ENCODE data around the gene GRAP2. TPM values are rescaled to one million over a fixed set of nuclear protein-coding genes. Genes with fewer than 3 reads are reported as not detected.

The GRAP2 gene
- total and polyA plus RNA-seq, 2 of the 13 experiments (the other 11 are each of a cell fraction or from before 2014, with no cell fraction given), result 0.15 TPM; not detected in 1

DNA sequence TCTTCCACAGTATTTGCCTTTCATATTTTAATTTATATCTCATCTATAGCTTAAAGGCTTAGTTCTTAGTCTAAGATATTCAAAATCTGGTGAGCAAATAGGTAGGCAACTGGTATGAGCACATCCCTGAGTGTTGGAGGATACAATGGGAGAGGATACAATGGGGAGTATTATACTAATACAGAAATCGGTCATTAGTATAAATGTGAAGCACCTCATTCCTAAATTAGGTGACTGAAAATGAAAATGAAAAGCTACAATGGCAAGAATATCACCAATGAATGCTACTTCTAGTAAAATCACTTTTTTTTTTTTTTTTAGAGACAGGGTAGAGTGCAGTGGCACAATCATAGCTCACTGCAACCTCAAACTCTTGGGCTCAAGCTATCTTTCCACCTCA lies 28.3 kb upstream of the GRAP2 start:
- WGBS (ENCODE audit: low lambda C conversion rate), result 0% methylated on average over 1 of the region's 1 CpG
- in situ Hi-C loops (cut with HindIII; ENCODE audit: extremely low pct_ligation_motif_present, low pct_unique_long_range_greater_than_20kb), result no loop called here
- no peak overlapping the region for H3K27ac ChIP-seq (ENCODE audit: extremely low read length, insufficient read depth, low read length)
- H3K4me1 ChIP-seq (ENCODE audit: insufficient read depth, low read length), result no peaks in the 10 kb centered on the region
- TF ChIP-seq SPEN (CRISPR knock-in tag; IDR thresholded peaks at IDR 0.05; ENCODE audit: low read depth), result no peak
- no peak for TF ChIP-seq DNMT3B (CRISPR knock-in tag; conservative IDR thresholded peaks at IDR 0.05)
- TF ChIP-seq TBX2 (CRISPR knock-in tag; IDR thresholded peaks at IDR 0.05; ENCODE audit: borderline replicate concordance), result no peak
- no peak for TF ChIP-seq POLR2G (IDR thresholded peaks at IDR 0.05; ENCODE audit: low read depth, low read length)
- TF ChIP-seq, protein P1, sequence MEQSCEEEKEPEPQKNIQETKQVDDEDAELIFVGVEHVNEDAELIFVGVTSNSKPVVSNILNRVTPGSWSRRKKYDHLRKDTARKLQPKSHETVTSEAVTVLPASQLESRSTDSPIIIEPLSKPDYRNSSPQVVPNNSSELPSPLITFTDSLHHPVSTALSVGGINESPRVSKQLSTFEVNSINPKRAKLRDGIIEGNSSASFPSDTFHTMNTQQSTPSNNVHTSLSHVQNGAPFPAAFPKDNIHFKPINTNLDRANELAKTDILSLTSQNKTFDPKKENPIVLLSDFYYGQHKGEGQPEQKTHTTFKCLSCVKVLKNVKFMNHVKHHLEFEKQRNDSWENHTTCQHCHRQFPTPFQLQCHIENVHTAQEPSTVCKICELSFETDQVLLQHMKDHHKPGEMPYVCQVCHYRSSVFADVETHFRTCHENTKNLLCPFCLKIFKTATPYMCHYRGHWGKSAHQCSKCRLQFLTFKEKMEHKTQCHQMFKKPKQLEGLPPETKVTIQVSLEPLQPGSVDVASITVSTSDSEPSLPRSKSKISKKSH (CRISPR knock-in tag; IDR thresholded peaks at IDR 0.05; ENCODE audit: borderline replicate concordance), result no peak
- no peak for TF ChIP-seq ZNF382 (CRISPR knock-in tag; IDR thresholded peaks at IDR 0.05; ENCODE audit: borderline replicate concordance)
- no peak for TF ChIP-seq ZNF616 (CRISPR knock-in tag; IDR thresholded peaks at IDR 0.05; ENCODE audit: low read depth)
- TF ChIP-seq, protein P2, sequence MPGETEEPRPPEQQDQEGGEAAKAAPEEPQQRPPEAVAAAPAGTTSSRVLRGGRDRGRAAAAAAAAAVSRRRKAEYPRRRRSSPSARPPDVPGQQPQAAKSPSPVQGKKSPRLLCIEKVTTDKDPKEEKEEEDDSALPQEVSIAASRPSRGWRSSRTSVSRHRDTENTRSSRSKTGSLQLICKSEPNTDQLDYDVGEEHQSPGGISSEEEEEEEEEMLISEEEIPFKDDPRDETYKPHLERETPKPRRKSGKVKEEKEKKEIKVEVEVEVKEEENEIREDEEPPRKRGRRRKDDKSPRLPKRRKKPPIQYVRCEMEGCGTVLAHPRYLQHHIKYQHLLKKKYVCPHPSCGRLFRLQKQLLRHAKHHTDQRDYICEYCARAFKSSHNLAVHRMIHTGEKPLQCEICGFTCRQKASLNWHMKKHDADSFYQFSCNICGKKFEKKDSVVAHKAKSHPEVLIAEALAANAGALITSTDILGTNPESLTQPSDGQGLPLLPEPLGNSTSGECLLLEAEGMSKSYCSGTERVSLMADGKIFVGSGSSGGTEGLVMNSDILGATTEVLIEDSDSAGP (CRISPR knock-in tag; IDR thresholded peaks at IDR 0.05; ENCODE audit: borderline replicate concordance), result no peak
- no peak for TF ChIP-seq SNAI1 (CRISPR knock-in tag; IDR thresholded peaks at IDR 0.05; ENCODE audit: borderline replicate concordance)
- no peak for TF ChIP-seq FOXK1 (CRISPR knock-in tag; IDR thresholded peaks at IDR 0.05; ENCODE audit: borderline replicate concordance, low read depth)
- TF ChIP-seq, protein P3, sequence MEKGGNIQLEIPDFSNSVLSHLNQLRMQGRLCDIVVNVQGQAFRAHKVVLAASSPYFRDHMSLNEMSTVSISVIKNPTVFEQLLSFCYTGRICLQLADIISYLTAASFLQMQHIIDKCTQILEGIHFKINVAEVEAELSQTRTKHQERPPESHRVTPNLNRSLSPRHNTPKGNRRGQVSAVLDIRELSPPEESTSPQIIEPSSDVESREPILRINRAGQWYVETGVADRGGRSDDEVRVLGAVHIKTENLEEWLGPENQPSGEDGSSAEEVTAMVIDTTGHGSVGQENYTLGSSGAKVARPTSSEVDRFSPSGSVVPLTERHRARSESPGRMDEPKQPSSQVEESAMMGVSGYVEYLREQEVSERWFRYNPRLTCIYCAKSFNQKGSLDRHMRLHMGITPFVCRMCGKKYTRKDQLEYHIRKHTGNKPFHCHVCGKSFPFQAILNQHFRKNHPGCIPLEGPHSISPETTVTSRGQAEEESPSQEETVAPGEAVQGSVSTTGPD (CRISPR knock-in tag; IDR thresholded peaks at IDR 0.05), result no peak
- TF ChIP-seq MED8 (CRISPR knock-in tag; IDR thresholded peaks at IDR 0.05; ENCODE audit: insufficient replicate concordance), result no peak
- TF ChIP-seq SCMH1 (CRISPR knock-in tag; IDR thresholded peaks at IDR 0.05; ENCODE audit: borderline replicate concordance), result no peak
- no peak for TF ChIP-seq MEIS2 (CRISPR knock-in tag; IDR thresholded peaks at IDR 0.05)
- no peak for TF ChIP-seq RAD21 (CRISPR knock-in tag; IDR thresholded peaks at IDR 0.05)
- no peak for TF ChIP-seq ZNF326 (CRISPR knock-in tag; IDR thresholded peaks at IDR 0.05; ENCODE audit: borderline replicate concordance)
- TF ChIP-seq, protein P4, sequence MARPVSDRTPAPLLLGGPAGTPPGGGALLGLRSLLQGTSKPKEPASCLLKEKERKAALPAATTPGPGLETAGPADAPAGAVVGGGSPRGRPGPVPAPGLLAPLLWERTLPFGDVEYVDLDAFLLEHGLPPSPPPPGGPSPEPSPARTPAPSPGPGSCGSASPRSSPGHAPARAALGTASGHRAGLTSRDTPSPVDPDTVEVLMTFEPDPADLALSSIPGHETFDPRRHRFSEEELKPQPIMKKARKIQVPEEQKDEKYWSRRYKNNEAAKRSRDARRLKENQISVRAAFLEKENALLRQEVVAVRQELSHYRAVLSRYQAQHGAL (CRISPR knock-in tag; IDR thresholded peaks at IDR 0.05; ENCODE audit: not compliant biosample characterization), result no peak
- no peak for ATAC-seq
- H3K4me2 ChIP-seq (ENCODE audit: low read depth, low read length), result no peak overlapping the region
- no peak for DNase-seq (ENCODE audit: low spot score)
- H3K9me3 ChIP-seq (ENCODE audit: low read length), result no peaks in the 10 kb centered on the region
- no TSS peak for BruUV-seq (replicated peaks)
- intact Hi-C loops (cut with micrococcal nuclease; ENCODE audit: unreplicated experiment), result no loop called here
- ChIA-PET POLR2A (no interaction called here), CTCF (ENCODE audit: low intra/inter-chr PET ratio, low total read pairs) (no interaction called here)
- no peaks in the 10 kb centered on the region for H3K36me3 ChIP-seq (replicated peaks in 1 of 2; ENCODE audit: control insufficient read depth in 1 of 2, insufficient read depth in 2 of 2, low read length in 2 of 2)
- no peak overlapping the region for H3K4me3 ChIP-seq (replicated peaks in 1 of 3; ENCODE audit: insufficient read depth in 1 of 3, low read depth in 2 of 3, low read length in 3 of 3)
- H3K79me2 ChIP-seq (ENCODE audit: insufficient read depth, low read length), result no peaks in the 10 kb centered on the region
- no peaks in the 10 kb centered on the region for H3K27me3 ChIP-seq (ENCODE audit: control insufficient read depth in 1 of 2, insufficient read depth in 2 of 2, low read length in 2 of 2)
- FAIRE-seq, result no peak
- no peak overlapping the region for H3K9ac ChIP-seq (ENCODE audit: insufficient read depth, low read depth, low read length)
- H4K20me1 ChIP-seq (ENCODE audit: insufficient read depth, low read length), result no peaks in the 10 kb centered on the region
- no peak overlapping the region for H2AFZ ChIP-seq (ENCODE audit: low read length)

Data from HepG2 (cell line).